ENCODE data around the gene DNAJC5. TPM values are rescaled to one million over a fixed set of nuclear protein-coding genes. Genes with fewer than 3 reads are reported as not detected.

DNAJC5 gene
- total and polyA plus RNA-seq, 2 donors (not counting 3 experiments of a cell fraction or from before 2014, with no cell fraction given): 44.7 to 60.3 TPM

- Histone ChIP-seq H4K20me1 (replicated peaks; ENCODE audit: control insufficient read depth, extremely low read depth, insufficient read depth, low read length) (no peaks in the 10 kb centered on the region), H3K9me1 (replicated peaks; ENCODE audit: control insufficient read depth, extremely low read depth, insufficient read depth, low read length) (no peaks in the 10 kb centered on the region), H3K4me1 (ENCODE audit: control insufficient read depth, extremely low read depth, insufficient read depth, low read length) (peaks cover 22% of the 10 kb centered on the region), H3K9me3 (replicated peaks; ENCODE audit: control insufficient read depth, insufficient read depth, low read length) (no peaks in the 10 kb centered on the region), H3K79me2 (ENCODE audit: control insufficient read depth, insufficient read depth, low read length) (peaks cover 18% of the 10 kb centered on the region), H3K27me3 (ENCODE audit: control insufficient read depth in 2 of 2, insufficient read depth in 2 of 2, low read length in 2 of 2) (no peaks in the 10 kb centered on the region), H3K27ac (ENCODE audit: insufficient read depth, low read depth, low read length) (no peak overlapping the region), H3K9ac (replicated peaks; ENCODE audit: extremely low read depth, insufficient read depth, low read length) (no peak overlapping the region), H3K4me3 (replicated peaks in 1 of 3; ENCODE audit: insufficient read depth in 1 of 3, low read depth in 1 of 3, low read length in 3 of 3) (no peak overlapping the region), H3K4me2 (ENCODE audit: insufficient read depth, low read length) (no peak overlapping the region), H2AFZ (ENCODE audit: low read depth, low read length) (no peak overlapping the region), H3K36me3 (ENCODE audit: control insufficient read depth in 2 of 2, extremely low read depth in 1 of 2, insufficient read depth in 2 of 2, low read length in 2 of 2) (peaks cover 0 to 4% of the 10 kb centered on the region in 2 experiments)
- BruUV-seq (replicated peaks): no TSS peak
- dilution Hi-C loops (cut with MboI; ENCODE audit: extremely low pct_ligation_motif_present, low sequenced_read_pairs): no loop called here
- no peak for FAIRE-seq
- ChIA-PET POLR2A (no interaction called here), CTCF (interaction anchor here (1.1 to 3.9 kb wide), 4 partner anchors 76 to 325 kb away, joined by 3 to 24 read pairs (median 5); partner anchors contain the start of gene PTK6)
- DNase-seq (ENCODE audit: low read depth, low spot score): no peak
- intact Hi-C loops (cut with micrococcal nuclease): loop anchor here (5.0 kb wide), 1 partner anchor 35 kb away; no protein-coding TSS in a partner anchor
- TF ChIP-seq GATA2 (IDR thresholded peaks at IDR 0.05; ENCODE audit: insufficient read depth, insufficient read length, low read depth, low read length) (no peak), MAX (IDR thresholded peaks at IDR 0.05; ENCODE audit: insufficient read depth, insufficient read length) (no peak), POLR2AphosphoS5 (IDR thresholded peaks at IDR 0.05; ENCODE audit: insufficient read depth, low read depth, low read length) (no peak), EZH2 (IDR thresholded peaks at IDR 0.05; ENCODE audit: borderline replicate concordance, low read depth, low read length, severe bottlenecking) (no peak), CTCF (IDR thresholded peaks at IDR 0.05; ENCODE audit: extremely low read depth in 1 of 2, insufficient read depth in 1 of 2, low read depth in 1 of 2, low read length in 2 of 2) (no peak), POLR2A (IDR thresholded peaks at IDR 0.05; ENCODE audit: low read depth, low read length) (no peak), JUN (IDR thresholded peaks at IDR 0.05; ENCODE audit: borderline replicate concordance, insufficient read depth, insufficient read length, low read depth) (no peak), FOS (IDR thresholded peaks at IDR 0.05; ENCODE audit: borderline replicate concordance, insufficient read depth, low read length) (no peak), MYC (IDR thresholded peaks at IDR 0.05; ENCODE audit: low read depth, low read length) (no peak)
Measured at GRCh38 chr20:63861981-63862901, 32.7 kb upstream of the DNAJC5 start.
